Subcutaneous abdominal adipose tissue (tissue), 5 donors: ENCODE results near the gene HELZ.

Source experiments
- H3K27ac ChIP-seq: one replicate; pipeline ENCODE4 v1.7.0; 2013; ENCODE audit warnings: low read depth, mild to moderate bottlenecking, inconsistent platforms, low read length, moderate library complexity
- H3K27me3 ChIP-seq, 5 donors: one replicate each; pipeline ENCODE4 v1.7.0; 2013; ENCODE audit warnings: low read length in 5 of 5, inconsistent platforms in 1 of 5; ENCODE audit not compliant: control insufficient read depth in 5 of 5, insufficient read depth in 4 of 5
- H3K36me3 ChIP-seq, 5 donors: one replicate each; pipeline ENCODE4 v1.7.0; 2013; ENCODE audit warnings: low read length in 5 of 5; ENCODE audit not compliant: control insufficient read depth in 5 of 5, insufficient read depth in 5 of 5
- H3K4me1 ChIP-seq, 5 donors: one replicate each; pipeline ENCODE4 v1.7.0; 2013; ENCODE audit warnings: low read length in 5 of 5, mild to moderate bottlenecking in 3 of 5, moderate library complexity in 1 of 5; ENCODE audit not compliant: control insufficient read depth in 5 of 5, insufficient read depth in 5 of 5
- H3K4me3 ChIP-seq, 5 donors: one replicate each; pipeline ENCODE4 v1.7.0; 2013; ENCODE audit warnings: low read length in 5 of 5, low read depth in 1 of 5
- H3K9ac ChIP-seq, 5 donors: one replicate each; pipeline ENCODE4 v1.7.0; 2013; ENCODE audit warnings: low read length in 5 of 5, mild to moderate bottlenecking in 4 of 5, moderate library complexity in 3 of 5
- H3K9me3 ChIP-seq, 5 donors: one replicate each; pipeline ENCODE4 v1.7.0; 2013; ENCODE audit warnings: low read length in 5 of 5; ENCODE audit not compliant: control insufficient read depth in 5 of 5
- donor health status: healthy.
- donor health status: healthy.
- donor health status: healthy.
- donor health status: healthy.
- donor health status: healthy.

HELZ gene

DNA sequence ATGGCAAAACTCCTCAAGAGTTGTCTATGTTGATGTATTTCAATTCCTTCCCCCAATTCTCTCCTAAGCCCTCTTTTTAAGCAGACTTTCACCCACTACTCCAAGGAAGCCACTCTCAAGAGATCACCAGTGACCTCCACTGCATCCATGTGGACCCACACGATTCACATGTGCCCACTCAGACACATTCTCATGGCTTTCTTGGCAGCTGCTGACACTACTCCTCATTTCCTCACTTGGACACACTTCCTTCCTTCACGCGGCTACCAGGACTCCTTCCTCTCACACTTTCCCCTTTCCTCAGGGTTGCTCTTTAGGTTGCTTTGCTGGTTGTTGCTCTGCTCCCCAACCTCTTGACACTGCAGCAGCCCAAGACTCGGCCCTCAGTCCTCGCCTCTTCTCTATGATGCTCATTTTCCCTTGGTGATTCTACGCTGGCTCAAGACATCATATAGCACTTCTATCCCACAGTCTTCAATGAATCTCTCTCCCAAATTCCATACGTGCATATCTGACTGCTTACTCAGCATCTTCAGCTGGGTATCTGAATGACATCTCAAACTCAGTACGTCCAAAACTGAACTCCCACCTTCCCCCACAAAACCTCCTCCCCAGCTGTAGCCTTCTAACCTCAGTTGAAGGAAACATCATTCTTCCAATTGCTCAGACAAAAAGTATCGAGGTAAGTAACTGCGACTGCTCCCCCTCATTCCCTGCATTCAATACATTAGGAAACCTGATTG, 28.2 kb downstream of the HELZ start:
- Histone ChIP-seq H3K27me3 (no peaks in the 10 kb centered on the region), H3K36me3 (peaks cover 3 to 29% (median 22%) of the 10 kb centered on the region in 5 donors), H3K9ac (no peak overlapping the region), H3K4me3 (no peak overlapping the region), H3K9me3 (no peaks in the 10 kb centered on the region), H3K4me1 (peaks cover 3 to 40% (median 29%) of the 10 kb centered on the region in 5 donors), H3K27ac (peak overlapping the region; percentile 25)

DNA sequence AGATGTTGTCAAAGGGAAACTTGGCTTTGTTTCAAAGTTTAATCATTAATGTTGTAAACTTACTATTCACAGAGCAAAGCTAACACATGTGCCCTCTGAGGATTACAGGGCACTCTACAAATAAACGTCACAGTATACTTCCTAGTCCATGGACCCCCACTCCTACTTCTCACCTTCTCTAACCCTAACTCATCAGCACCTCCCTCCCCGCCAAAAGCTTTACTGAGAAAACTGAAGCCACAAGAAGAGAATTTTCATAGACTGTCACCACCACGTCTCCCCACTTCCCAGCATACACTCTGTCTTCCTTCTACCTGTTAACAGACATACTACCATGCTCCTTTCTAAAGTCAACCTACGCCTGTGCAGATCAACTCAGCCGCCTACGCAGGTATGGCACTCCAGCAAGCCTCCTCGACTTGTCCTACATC, 29.0 kb downstream of the HELZ start:
- Histone ChIP-seq H3K4me1 (peaks cover 3 to 41% (median 25%) of the 10 kb centered on the region in 5 donors), H3K36me3 (peaks cover 3 to 29% (median 22%) of the 10 kb centered on the region in 5 donors), H3K9me3 (no peaks in the 10 kb centered on the region), H3K9ac (no peak overlapping the region), H3K27ac (peak overlapping the region; percentile 25), H3K4me3 (no peak overlapping the region), H3K27me3 (no peaks in the 10 kb centered on the region)

DNA sequence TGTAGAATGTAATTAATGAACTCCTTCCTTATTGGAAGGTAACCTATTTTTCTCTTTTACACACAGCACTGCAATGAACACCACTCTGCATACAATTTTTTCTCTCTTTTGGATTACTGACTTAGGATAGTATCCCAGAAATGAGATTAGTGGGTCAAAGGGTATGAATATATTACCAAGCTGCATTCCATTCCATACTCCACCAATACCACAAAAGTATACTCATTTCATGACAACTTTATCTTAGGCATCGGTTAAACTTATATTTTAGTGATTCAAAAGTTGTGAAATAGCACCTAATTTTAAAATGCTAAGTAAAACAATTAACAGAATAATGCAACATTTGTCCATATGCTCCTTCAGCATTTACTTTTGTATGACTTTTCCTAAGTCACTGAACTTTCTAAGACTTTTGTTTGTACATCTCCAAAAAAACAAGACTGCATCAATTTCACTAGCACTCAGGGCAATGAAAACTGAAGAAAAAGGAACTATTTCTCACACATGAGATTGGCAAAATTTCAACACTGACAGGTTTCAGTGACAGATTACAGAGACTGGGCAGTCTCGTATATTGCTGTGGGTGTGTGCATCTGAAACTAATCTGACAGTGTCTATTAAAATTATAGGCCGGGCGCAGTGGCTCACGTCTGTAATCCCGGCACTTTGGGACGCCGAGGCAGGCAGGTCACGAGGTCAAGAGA, 32.1 kb downstream of the HELZ start:
- Histone ChIP-seq H3K27ac (peak overlapping the region; percentile 83), H3K9ac (peak overlapping the region in 2 of 5 donors; percentile 16 to 19), H3K9me3 (no peaks in the 10 kb centered on the region), H3K27me3 (no peaks in the 10 kb centered on the region), H3K4me1 (peaks cover 3 to 48% (median 30%) of the 10 kb centered on the region in 5 donors), H3K36me3 (peaks cover 0 to 23% (median 16%) of the 10 kb centered on the region in 5 donors), H3K4me3 (no peak overlapping the region)

DNA sequence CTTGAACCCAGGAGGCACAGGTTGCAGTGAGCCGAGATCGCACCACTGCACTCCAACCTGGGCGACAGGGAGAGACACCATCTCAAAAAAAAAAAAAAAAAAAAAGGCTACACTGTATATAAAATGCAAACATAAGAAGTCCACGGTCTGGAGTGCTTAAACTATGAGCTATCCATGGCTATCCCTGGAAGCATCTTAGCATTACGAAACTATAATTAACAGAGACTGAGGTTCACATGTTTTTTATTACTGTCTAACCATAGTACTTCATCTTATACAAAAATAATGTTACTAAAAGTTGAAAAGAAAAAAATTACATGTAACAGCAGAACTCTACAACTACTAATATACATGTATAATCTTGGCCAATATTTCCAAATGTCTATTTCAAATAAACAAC, 32.8 kb downstream of the HELZ start:
- Histone ChIP-seq H3K27me3 (no peaks in the 10 kb centered on the region), H3K4me1 (peaks cover 3 to 51% (median 33%) of the 10 kb centered on the region in 5 donors), H3K4me3 (no peak overlapping the region), H3K27ac (peak overlapping the region; percentile 83), H3K36me3 (peaks cover 0 to 18% (median 12%) of the 10 kb centered on the region in 5 donors), H3K9me3 (no peaks in the 10 kb centered on the region), H3K9ac (peak overlapping the region in 1 of 5 donors; percentile 19)

DNA sequence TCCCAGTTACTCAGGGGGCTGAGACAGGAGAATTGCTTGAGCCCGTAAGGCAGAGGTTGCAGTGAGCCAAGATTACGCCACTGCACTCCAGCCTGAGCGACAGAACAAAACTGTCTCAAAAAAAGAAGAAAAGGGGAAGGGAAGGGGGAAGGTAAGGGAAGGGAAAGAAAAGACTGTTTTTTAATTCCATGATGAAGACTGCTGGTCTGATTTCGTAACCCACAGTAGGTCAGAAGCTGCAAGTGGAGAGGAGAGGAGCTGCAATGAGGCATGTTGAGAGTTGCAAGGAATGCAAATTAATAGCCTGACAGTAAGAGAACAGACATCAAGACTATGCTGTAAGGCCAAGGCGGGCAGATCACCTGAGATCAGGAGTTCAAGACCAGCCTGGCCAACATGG, 33.3 kb downstream of the HELZ start:
- Histone ChIP-seq H3K27ac (peak overlapping the region; percentile 83), H3K27me3 (no peaks in the 10 kb centered on the region), H3K9me3 (no peaks in the 10 kb centered on the region), H3K9ac (no peak overlapping the region), H3K36me3 (peaks cover 0 to 13% (median 9%) of the 10 kb centered on the region in 5 donors), H3K4me3 (peak overlapping the region in 1 of 5 donors; percentile 9), H3K4me1 (peaks cover 1 to 49% (median 29%) of the 10 kb centered on the region in 5 donors)

DNA sequence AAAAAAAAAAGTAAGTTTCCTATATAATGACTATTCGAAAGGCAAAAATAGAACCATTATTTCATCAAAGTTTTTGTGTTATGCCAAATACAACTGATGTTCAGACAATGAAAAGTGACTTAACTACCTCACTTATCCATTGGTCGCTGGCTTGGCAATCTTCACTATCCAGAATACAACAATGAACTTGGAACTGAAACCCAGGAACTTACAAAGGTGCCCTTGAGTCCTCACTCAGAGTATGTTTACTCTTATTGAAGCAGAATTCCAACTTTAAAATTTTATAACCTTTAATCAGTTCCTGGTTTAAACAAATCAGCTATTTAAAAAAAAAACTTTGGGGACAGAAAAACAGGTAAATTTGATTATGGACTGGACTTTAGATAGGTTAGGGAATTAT, 34.1 kb downstream of the HELZ start:
- H3K9me3 ChIP-seq, result no peaks in the 10 kb centered on the region
- peak overlapping the region; percentile 83 for H3K27ac ChIP-seq
- H3K4me1 ChIP-seq, result peaks cover 0 to 42% (median 21%) of the 10 kb centered on the region in 5 donors
- peaks cover 0 to 11% (median 8%) of the 10 kb centered on the region in 5 donors for H3K36me3 ChIP-seq
- H3K27me3 ChIP-seq, result no peaks in the 10 kb centered on the region
- H3K9ac ChIP-seq, result no peak overlapping the region
- no peak overlapping the region for H3K4me3 ChIP-seq

DNA sequence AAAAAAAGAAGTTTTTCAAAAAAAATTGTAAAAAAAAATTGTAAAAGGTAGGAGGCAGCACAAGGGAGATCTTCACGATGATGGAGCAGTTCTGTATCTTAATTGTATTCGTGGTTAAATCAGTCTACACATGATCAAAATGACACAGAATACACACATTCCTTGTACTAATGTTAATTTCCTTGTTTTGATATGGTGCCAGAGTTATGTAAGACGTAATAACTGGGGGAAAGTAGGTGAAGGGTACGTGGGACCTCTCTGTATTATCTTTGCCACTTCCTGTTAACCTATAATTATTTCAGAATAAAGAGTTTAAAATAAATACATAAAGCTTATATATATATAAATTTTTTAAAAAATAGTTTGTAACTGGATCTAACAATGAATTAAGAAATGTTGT, 36.8 kb downstream of the HELZ start:
- Histone ChIP-seq H3K9ac (no peak overlapping the region), H3K27me3 (no peaks in the 10 kb centered on the region), H3K4me1 (peaks cover 0 to 37% (median 19%) of the 10 kb centered on the region in 5 donors), H3K9me3 (no peaks in the 10 kb centered on the region), H3K4me3 (no peak overlapping the region), H3K27ac (peak overlapping the region; percentile 57), H3K36me3 (peaks cover 0 to under 1% (median 0%) of the 10 kb centered on the region in 5 donors)

DNA sequence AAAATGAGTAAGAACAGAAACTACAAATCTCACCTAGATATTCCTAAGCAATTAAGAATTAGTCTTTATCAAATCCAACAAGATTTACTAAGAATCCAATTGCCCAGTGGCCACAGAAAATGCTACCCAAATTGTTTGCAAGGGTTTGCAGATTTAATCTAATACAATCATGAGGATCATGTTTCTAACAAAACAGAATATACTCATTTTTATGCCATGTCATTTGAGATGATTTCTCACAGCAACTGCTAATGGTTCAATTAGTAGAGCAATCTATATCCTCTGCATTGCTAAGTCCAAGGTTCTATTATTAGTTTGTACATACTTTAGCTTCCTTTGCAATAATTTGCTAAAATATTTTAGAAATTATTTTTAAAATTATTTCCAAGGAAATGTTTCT, 41.2 kb downstream of the HELZ start:
- Histone ChIP-seq H3K27ac (no peak overlapping the region), H3K27me3 (no peaks in the 10 kb centered on the region), H3K4me3 (no peak overlapping the region), H3K36me3 (peaks cover 11 to 25% (median 24%) of the 10 kb centered on the region in 5 donors), H3K4me1 (peaks cover 0 to 15% (median 8%) of the 10 kb centered on the region in 5 donors), H3K9me3 (no peaks in the 10 kb centered on the region), H3K9ac (no peak overlapping the region)

DNA sequence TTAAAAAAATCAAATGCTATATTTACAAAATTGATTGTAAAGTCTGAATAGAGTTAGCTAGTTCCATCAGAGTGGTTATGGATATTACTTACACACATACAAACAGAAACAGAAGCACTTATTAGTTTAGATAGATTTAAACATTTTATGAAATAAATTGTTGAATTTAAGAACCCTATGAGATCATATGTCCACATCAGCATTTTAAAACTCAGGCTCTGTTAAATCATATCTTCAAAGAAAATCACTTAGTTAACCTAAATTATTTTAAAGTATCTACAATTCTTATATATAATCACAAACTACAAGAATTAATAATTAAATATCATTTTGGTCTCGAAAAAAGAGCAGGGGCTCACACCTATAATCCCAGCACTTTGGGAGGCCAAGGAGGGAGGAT, 42.5 kb downstream of the HELZ start:
- no peak overlapping the region for H3K4me3 ChIP-seq
- H3K36me3 ChIP-seq, result peaks cover 11 to 29% (median 25%) of the 10 kb centered on the region in 5 donors
- H3K9me3 ChIP-seq, result no peaks in the 10 kb centered on the region
- no peaks in the 10 kb centered on the region for H3K27me3 ChIP-seq
- H3K4me1 ChIP-seq, result peaks cover 0 to 6% (median 0%) of the 10 kb centered on the region in 5 donors
- no peak overlapping the region for H3K27ac ChIP-seq
- no peak overlapping the region for H3K9ac ChIP-seq

DNA sequence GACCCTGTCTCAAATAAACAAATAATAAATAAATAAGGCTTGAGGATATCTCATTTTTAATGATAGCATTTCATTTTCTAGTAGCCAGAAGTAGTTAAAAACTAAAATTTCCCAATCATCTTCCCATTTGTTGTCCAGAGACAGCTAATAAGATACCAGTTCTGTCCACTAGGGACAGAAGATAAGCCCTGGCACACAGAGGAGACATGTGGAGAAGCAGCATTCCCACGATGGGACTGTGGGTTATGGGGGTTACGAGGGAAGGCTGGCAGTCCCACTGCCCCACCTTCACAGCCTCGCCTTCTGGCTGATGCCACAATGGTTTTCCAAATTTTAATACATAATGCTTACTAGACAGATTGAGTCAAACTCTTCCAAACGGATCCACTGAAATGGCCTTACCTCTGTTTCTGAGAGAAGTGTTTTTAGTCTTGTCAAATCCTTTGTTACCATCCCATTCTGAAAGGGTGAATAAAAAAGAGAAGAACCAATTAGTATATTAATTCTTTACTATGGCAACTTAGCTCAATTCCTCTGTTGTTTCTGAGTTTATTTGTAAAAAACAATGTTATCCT, 44.2 kb downstream of the HELZ start:
- H3K4me3 ChIP-seq, result no peak overlapping the region
- peaks cover 11 to 44% (median 29%) of the 10 kb centered on the region in 5 donors for H3K36me3 ChIP-seq
- H3K27ac ChIP-seq, result no peak overlapping the region
- no peak overlapping the region for H3K9ac ChIP-seq
- H3K9me3 ChIP-seq, result no peaks in the 10 kb centered on the region
- H3K4me1 ChIP-seq, result peaks cover 0 to 4% (median 0%) of the 10 kb centered on the region in 5 donors
- H3K27me3 ChIP-seq, result no peaks in the 10 kb centered on the region
